H9 (cell line): ENCODE data around the gene CDC45. TPM values are rescaled to one million over a fixed set of nuclear protein-coding genes. Genes with fewer than 3 reads are reported as not detected.

Source experiments
- DNase-seq: peaks from one replicate; pipeline ENCODE4 v3.0.0-alpha.2; 2017
- H2AFZ ChIP-seq: one replicate; pipeline ENCODE4 v1.6.1; 2013; ENCODE audit warnings: mild to moderate bottlenecking, low read length, control low read depth, moderate library complexity
- H2AK5ac ChIP-seq: 2 replicates; pipeline ENCODE4 v1.6.1; 2013; ENCODE audit warnings: low read length, control low read depth, mixed read lengths; ENCODE audit not compliant: insufficient read length
- H2BK120ac ChIP-seq: one replicate; pipeline ENCODE4 v1.6.1; 2013; ENCODE audit warnings: low read depth, mild to moderate bottlenecking, low read length, control low read depth, inconsistent platforms; ENCODE audit not compliant: poor library complexity, severe bottlenecking
- H2BK12ac ChIP-seq: 2 replicates; pipeline ENCODE4 v1.6.1; 2013; ENCODE audit warnings: low read length, control low read depth, mixed read lengths, low read depth; ENCODE audit not compliant: insufficient read length
- H2BK15ac ChIP-seq: 2 replicates; pipeline ENCODE4 v1.6.1; 2013; ENCODE audit warnings: low read depth, low read length, control low read depth
- H2BK20ac ChIP-seq: one replicate; pipeline ENCODE4 v1.6.1; 2013; ENCODE audit warnings: low read depth, mild to moderate bottlenecking, low read length, control low read depth, inconsistent platforms; ENCODE audit not compliant: poor library complexity, severe bottlenecking
- H2BK5ac ChIP-seq: 2 replicates; pipeline ENCODE4 v1.6.1; 2013; ENCODE audit warnings: low read length, control low read depth, mixed read lengths; ENCODE audit not compliant: insufficient read length
- H3K14ac ChIP-seq: 2 replicates; pipeline ENCODE4 v1.6.1; 2013; ENCODE audit warnings: low read length, control low read depth; ENCODE audit not compliant: insufficient read depth
- H3K18ac ChIP-seq: 2 replicates; pipeline ENCODE4 v1.6.1; 2013; ENCODE audit warnings: low read depth, mild to moderate bottlenecking, mixed read lengths, low read length, control low read depth; ENCODE audit not compliant: insufficient read length
- H3K23ac ChIP-seq: 2 replicates; pipeline ENCODE4 v1.6.1; 2013; ENCODE audit warnings: low read length, control low read depth, mixed read lengths, low read depth; ENCODE audit not compliant: insufficient read length
- H3K23me2 ChIP-seq: 2 replicates; pipeline ENCODE4 v1.6.1; 2013; ENCODE audit warnings: low read depth, mild to moderate bottlenecking, mixed read lengths, low read length, control low read depth; ENCODE audit not compliant: insufficient read length, poor library complexity, severe bottlenecking
- H3K27ac ChIP-seq: 2 replicates; pipeline ENCODE4 v1.5.1; 2013; ENCODE audit warnings: low read length, control low read depth, mixed read lengths, low read depth; ENCODE audit not compliant: insufficient read length
- H3K27me3 ChIP-seq: 2 replicates; pipeline ENCODE4 v1.6.1; 2013; ENCODE audit warnings: low read length, control low read depth, inconsistent platforms; ENCODE audit not compliant: insufficient read depth
- H3K4ac ChIP-seq: 2 replicates; pipeline ENCODE4 v1.6.1; 2013; ENCODE audit warnings: low read depth, mild to moderate bottlenecking, control low read depth, inconsistent platforms, low read length, moderate library complexity
- H3K4me1 ChIP-seq: 2 replicates; pipeline ENCODE4 v1.6.1; 2013; ENCODE audit warnings: low read length, control low read depth, inconsistent platforms; ENCODE audit not compliant: insufficient read depth
- H3K4me2 ChIP-seq: 2 replicates; pipeline ENCODE4 v1.6.1; 2013; ENCODE audit warnings: low read length, control low read depth, mixed read lengths; ENCODE audit not compliant: insufficient read length, insufficient read depth
- H3K56ac ChIP-seq: 2 replicates; pipeline ENCODE4 v1.6.1; 2013; ENCODE audit warnings: low read depth, mild to moderate bottlenecking, mixed read lengths, low read length, control low read depth; ENCODE audit not compliant: insufficient read length
- H3K79me1 ChIP-seq: 2 replicates; pipeline ENCODE4 v1.6.1; 2013; ENCODE audit warnings: low read depth, mild to moderate bottlenecking, moderate library complexity, low read length, control low read depth, inconsistent platforms; ENCODE audit not compliant: insufficient read depth, poor library complexity, severe bottlenecking
- H3K79me2 ChIP-seq: 2 replicates; pipeline ENCODE4 v1.6.1; 2013; ENCODE audit warnings: low read length, control low read depth, inconsistent platforms; ENCODE audit not compliant: insufficient read depth
- H3K9ac ChIP-seq: 2 replicates; pipeline ENCODE4 v1.6.1; 2013; ENCODE audit warnings: low read length, control low read depth, mixed read lengths; ENCODE audit not compliant: insufficient read length; ENCODE audit errors: extremely low read depth
- H3K9me3 ChIP-seq: one replicate; pipeline ENCODE4 v1.6.1; 2013; ENCODE audit warnings: low read depth, low read length, inconsistent platforms; ENCODE audit not compliant: control insufficient read depth
- H3T11ph ChIP-seq: one replicate; pipeline ENCODE4 v1.6.1; 2013; ENCODE audit warnings: mild to moderate bottlenecking, low read length, control low read depth, inconsistent platforms
- H4K20me1 ChIP-seq: one replicate; pipeline ENCODE4 v1.6.1; 2013; ENCODE audit not compliant: control insufficient read depth, insufficient read length, insufficient read depth
- H4K5ac ChIP-seq: 2 replicates; pipeline ENCODE4 v1.6.1; 2013; ENCODE audit warnings: low read depth, mild to moderate bottlenecking, mixed read lengths, low read length, control low read depth; ENCODE audit not compliant: insufficient read length
- H4K8ac ChIP-seq: replicated peaks from 2 replicates; pipeline ENCODE4 v1.6.1; 2013; ENCODE audit warnings: low read length, control low read depth, mixed read lengths, low read depth; ENCODE audit not compliant: insufficient read length
- H4K91ac ChIP-seq: 2 replicates; pipeline ENCODE4 v1.6.1; 2013; ENCODE audit warnings: low read depth, mild to moderate bottlenecking, moderate library complexity, mixed read lengths, low read length, control low read depth; ENCODE audit not compliant: insufficient read length
- H3K27ac Mint-ChIP-seq, 3 experiments: 2 replicates in 2 of 3; 3 replicates in 1 of 3; pipeline ENCODE4 v1.8.0; 2020 to 2021; ENCODE audit warnings: mixed read lengths in 3 of 3, mild to moderate bottlenecking in 1 of 3, moderate library complexity in 1 of 3
- H3K27me3 Mint-ChIP-seq: 2 replicates; pipeline ENCODE4 v1.8.0; 2021; ENCODE audit warnings: low read depth, mild to moderate bottlenecking, moderate library complexity, mixed read lengths
- H3K36me3 Mint-ChIP-seq, 3 experiments: 2 replicates in 2 of 3; 3 replicates in 1 of 3; pipeline ENCODE4 v1.8.0; 2020 to 2021; ENCODE audit warnings: low read depth in 3 of 3, mixed read lengths in 3 of 3; ENCODE audit not compliant: insufficient read depth in 1 of 3
- H3K4me1 Mint-ChIP-seq, 2 experiments: 2 replicates each; pipeline ENCODE4 v1.8.0; 2020; ENCODE audit warnings: mixed read lengths in 2 of 2
- H3K4me3 Mint-ChIP-seq, 2 experiments: 2 replicates in 1 of 2; 3 replicates in 1 of 2; pipeline ENCODE4 v1.8.0; 2020 to 2021; ENCODE audit warnings: mild to moderate bottlenecking in 2 of 2, mixed read lengths in 2 of 2, moderate library complexity in 1 of 2
- H3K9me3 Mint-ChIP-seq, 2 experiments: 2 replicates in 1 of 2; 3 replicates in 1 of 2; pipeline ENCODE4 v1.8.0; 2020; ENCODE audit warnings: mild to moderate bottlenecking in 2 of 2, mixed read lengths in 2 of 2, moderate library complexity in 1 of 2
- CTCF ChIP-seq: fragments of 200-600 bp; sonication (generic); conservative IDR thresholded peaks from 3 replicates; pipeline ENCODE4 v1.8.0; 2021; ENCODE audit warnings: antibody characterized with exemption, mild to moderate bottlenecking
- WGBS: extraction: QIAGEN DNeasy Blood & Tissue Kit; methylation state at CpG from one replicate; pipeline ENCODE4 v1.1.7; 2013; ENCODE audit warnings: missing lambda C conversion rate, low lambda C conversion rate, mixed read lengths; ENCODE audit not compliant: insufficient read length; ENCODE audit errors: extremely low coverage; 5-methylcytosine and 5-hydroxymethylcytosine counted together
- total RNA-seq: library from RNA; stranded (reverse); gene quantifications from 2 replicates; pipeline ENCODE4 v1.2.1, GENCODE V29; 2021

Gene CDC45
- total RNA-seq, 1 experiment from 2014 or later: 35.7 TPM

GRCh38 chr22:19506212-19506611 is 26.5 kb downstream of the CDC45 start:
- no peak overlapping the region for H3K4ac ChIP-seq
- no peak overlapping the region for H3T11ph ChIP-seq
- no CpG with 5 or more reads among the region's 10 CpGs for WGBS

More at GRCh38 chr22:19506212-19506611, 26.5 kb downstream of the CDC45 start:
- no peak overlapping the region for H3K14ac ChIP-seq
- no peaks in the 10 kb centered on the region for H3K79me2 ChIP-seq
- DNase-seq: no peak
- H3K4me1 ChIP-seq: no peaks in the 10 kb centered on the region; the same call in 1 of the 2 replicates
- H3K4me1 Mint-ChIP-seq: peaks cover 9% of the 10 kb centered on the region in 2 experiments
- no peak overlapping the region for H2BK5ac ChIP-seq
- no peaks in the 10 kb centered on the region for H4K20me1 ChIP-seq
- H2BK15ac ChIP-seq: no peak overlapping the region
- peaks cover 14 to 54% (median 33%) of the 10 kb centered on the region in 3 experiments for H3K36me3 Mint-ChIP-seq
- no peaks in the 10 kb centered on the region for H3K23me2 ChIP-seq
- H3K56ac ChIP-seq: no peak overlapping the region
- no peak overlapping the region for H4K5ac ChIP-seq
- H3K27ac ChIP-seq: no peak overlapping the region
- H2AK5ac ChIP-seq: no peak overlapping the region
- no peak overlapping the region for H3K9ac ChIP-seq
- H3K18ac ChIP-seq: no peak overlapping the region
- H3K79me1 ChIP-seq: no peaks in the 10 kb centered on the region
- H3K27me3 ChIP-seq: no peaks in the 10 kb centered on the region
- H3K23ac ChIP-seq: no peak overlapping the region
- H3K4me3 Mint-ChIP-seq: peak overlapping the region in 1 of 2 experiments; percentile 7; a peak in 1 of 5 replicates
- H3K9me3 Mint-ChIP-seq: no peaks in the 10 kb centered on the region
- no peak overlapping the region for H4K91ac ChIP-seq
- no peak overlapping the region for H2AFZ ChIP-seq
- H3K9me3 ChIP-seq: no peaks in the 10 kb centered on the region
- no peak for TF ChIP-seq CTCF
- no peak overlapping the region for H2BK120ac ChIP-seq
- 0 out of 7 replicates have a peak overlapping the region, but pooled peaks of 1 of the 3 experiments have one; percentile 34 for H3K27ac Mint-ChIP-seq
- no peaks in the 10 kb centered on the region; the same call in 1 of the 2 replicates for H3K27me3 Mint-ChIP-seq
- no peak overlapping the region for H4K8ac ChIP-seq
- H3K4me2 ChIP-seq: no peak overlapping the region
- no peak overlapping the region for H2BK12ac ChIP-seq
- no peak overlapping the region for H2BK20ac ChIP-seq
